ENCODE measurements around the gene CTNND2.

DNA sequence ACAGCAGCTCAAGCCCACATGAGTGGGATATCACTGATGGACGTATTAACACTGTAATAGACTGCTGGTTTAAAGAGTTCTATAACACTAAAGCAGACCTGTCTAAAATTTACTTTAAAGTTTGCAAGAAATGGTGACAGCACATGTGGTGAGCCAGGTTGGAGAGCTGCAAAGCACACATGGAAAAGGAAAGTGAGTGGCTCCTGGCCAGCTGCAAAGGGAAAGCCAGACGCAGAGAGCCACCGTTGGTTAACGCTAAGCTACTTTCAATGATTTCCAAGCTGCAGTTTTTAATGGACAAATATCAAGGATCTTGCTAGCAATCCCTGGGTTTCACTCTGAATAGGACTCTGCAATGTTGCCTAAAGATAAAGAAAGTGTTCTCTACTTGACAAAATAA, 89.9 kb downstream of the CTNND2 start:
- TF ChIP-seq, protein P1, sequence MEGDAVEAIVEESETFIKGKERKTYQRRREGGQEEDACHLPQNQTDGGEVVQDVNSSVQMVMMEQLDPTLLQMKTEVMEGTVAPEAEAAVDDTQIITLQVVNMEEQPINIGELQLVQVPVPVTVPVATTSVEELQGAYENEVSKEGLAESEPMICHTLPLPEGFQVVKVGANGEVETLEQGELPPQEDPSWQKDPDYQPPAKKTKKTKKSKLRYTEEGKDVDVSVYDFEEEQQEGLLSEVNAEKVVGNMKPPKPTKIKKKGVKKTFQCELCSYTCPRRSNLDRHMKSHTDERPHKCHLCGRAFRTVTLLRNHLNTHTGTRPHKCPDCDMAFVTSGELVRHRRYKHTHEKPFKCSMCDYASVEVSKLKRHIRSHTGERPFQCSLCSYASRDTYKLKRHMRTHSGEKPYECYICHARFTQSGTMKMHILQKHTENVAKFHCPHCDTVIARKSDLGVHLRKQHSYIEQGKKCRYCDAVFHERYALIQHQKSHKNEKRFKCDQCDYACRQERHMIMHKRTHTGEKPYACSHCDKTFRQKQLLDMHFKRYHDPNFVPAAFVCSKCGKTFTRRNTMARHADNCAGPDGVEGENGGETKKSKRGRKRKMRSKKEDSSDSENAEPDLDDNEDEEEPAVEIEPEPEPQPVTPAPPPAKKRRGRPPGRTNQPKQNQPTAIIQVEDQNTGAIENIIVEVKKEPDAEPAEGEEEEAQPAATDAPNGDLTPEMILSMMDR (IDR thresholded peaks at IDR 0.05) = no peak
- TF ChIP-seq POLR2A (IDR thresholded peaks at IDR 0.05) = no peak
